K562 (cell line): ENCODE measurements around the gene EXOC2.

Experiments used
- CEBPB ChIP-seq: fragments of 450-650 bp; IDR thresholded peaks from 2 replicates; pipeline ENCODE4 v1.6.1; 2016; ENCODE audit warnings: missing genetic modification characterization, missing compliant biosample characterization
- CTCF ChIP-seq, 3 experiments: IDR thresholded peaks in 2 of 3; conservative IDR thresholded peaks in 1 of 3; 2 replicates each; pipeline ENCODE4 v1.5.1; 2011 to 2012; ENCODE audit warnings: low read length in 3 of 3, mild to moderate bottlenecking in 3 of 3, control low read depth in 2 of 3, improper control_type of control experiment in 1 of 3, inconsistent platforms in 1 of 3, low read depth in 1 of 3, mixed read lengths in 1 of 3, moderate library complexity in 1 of 3; ENCODE audit not compliant: insufficient read depth in 2 of 3
- NFE2 ChIP-seq: IDR thresholded peaks from 2 replicates; pipeline ENCODE4 v1.6.1; 2014; ENCODE audit warnings: antibody characterized with exemption, low read depth
- PHF8 ChIP-seq: fragments of 200-600 bp; sonication (generic); IDR thresholded peaks from 2 replicates; pipeline ENCODE4 v1.6.1; 2012; ENCODE audit warnings: mixed run types, mild to moderate bottlenecking, inconsistent platforms, low read length, moderate library complexity, borderline replicate concordance
- POLR2A ChIP-seq: fragments of 450-650 bp; conservative IDR thresholded peaks from 2 replicates; pipeline ENCODE4 v1.6.1; 2016
- SP1 ChIP-seq: sonication (generic); formaldehyde crosslinking; IDR thresholded peaks from 2 replicates; pipeline ENCODE4 v1.8.1; 2022; ENCODE audit warnings: mild to moderate bottlenecking, missing genetic modification reagents
- USF1 ChIP-seq: sonication (generic); formaldehyde crosslinking; IDR thresholded peaks from 2 replicates; pipeline ENCODE4 v1.9.0; 2022; ENCODE audit warnings: mild to moderate bottlenecking, missing genetic modification reagents
- ZBTB7A ChIP-seq: IDR thresholded peaks from 2 replicates; pipeline ENCODE4 v1.6.1; 2011; ENCODE audit warnings: low read depth, mild to moderate bottlenecking, low read length, moderate library complexity, borderline replicate concordance; ENCODE audit not compliant: control insufficient read depth
- ZNF134 ChIP-seq: fragments of 250-450 bp; sonication (Bioruptor Pico); conservative IDR thresholded peaks from 2 replicates; pipeline ENCODE4 v1.4.0; 2020
- ZNF398 ChIP-seq: fragments of 250-450 bp; sonication (Bioruptor Pico); IDR thresholded peaks from 2 replicates; pipeline ENCODE4 v1.8.0; 2021; ENCODE audit warnings: moderate library complexity, mild to moderate bottlenecking, inconsistent platforms
- ZNF707 ChIP-seq: fragments of 250-450 bp; sonication (Bioruptor Pico); conservative IDR thresholded peaks from 2 replicates; pipeline ENCODE4 v1.8.0; 2022; ENCODE audit warnings: inconsistent platforms, mild to moderate bottlenecking, moderate library complexity
- ZNF717 ChIP-seq: fragments of 250-450 bp; sonication (Bioruptor Pico); IDR thresholded peaks from 2 replicates; pipeline ENCODE4 v1.5.0; 2021

GRCh38 chr6:709471-710056 is 16.6 kb upstream of the EXOC2 start:
- TF ChIP-seq ZBTB7A = no peak
- TF ChIP-seq CTCF (IDR thresholded peaks at IDR 0.05 in 2 of 3, conservative IDR thresholded peaks at IDR 0.05 in 1 of 3; ENCODE audit: insufficient read depth in 2 of 3, low read depth in 1 of 3, low read length in 3 of 3) = no peak
- no peak for TF ChIP-seq POLR2A
- TF ChIP-seq PHF8 = no peak
- TF ChIP-seq ZNF707 = no peak
- no peak for TF ChIP-seq SP1 (CRISPR knock-in tag)
- no peak for TF ChIP-seq USF1 (CRISPR knock-in tag)
- TF ChIP-seq NFE2 = no peak
- no peak for TF ChIP-seq ZNF134
- no peak for TF ChIP-seq ZNF398
- no peak for TF ChIP-seq CEBPB (tag)
- TF ChIP-seq ZNF717 = no peak
